Cardiac muscle cell (in vitro differentiated cells and primary cell): ENCODE data around the gene SFTPB. TPM values are rescaled to one million over a fixed set of nuclear protein-coding genes. Genes with fewer than 3 reads are reported as not detected.

Experiments
- DNase-seq, 2 donors: peaks; one replicate each; pipeline versions ENCODE4 v3.0.0 to v3.0.0-alpha.2; 2010 to 2017; ENCODE audit warnings: low read depth in 1 of 2, low spot score in 1 of 2
- H3K27ac ChIP-seq: fragments of 200-600 bp; sonication (generic); 2 replicates; pipeline ENCODE4 v1.5.1; 2016
- H3K27me3 ChIP-seq: fragments of 200-600 bp; sonication (generic); 2 replicates; pipeline ENCODE4 v1.6.0; 2016; ENCODE audit warnings: control low read depth
- H3K36me3 ChIP-seq: fragments of 200-600 bp; sonication (generic); 2 replicates; pipeline ENCODE4 v1.5.1; 2016; ENCODE audit warnings: control low read depth
- H3K4me1 ChIP-seq: fragments of 200-600 bp; sonication (generic); 2 replicates; pipeline ENCODE4 v1.8.1; 2017; ENCODE audit warnings: low read depth, mild to moderate bottlenecking, mixed run types
- H3K4me3 ChIP-seq: fragments of 200-600 bp; sonication (generic); 2 replicates; pipeline ENCODE4 v1.5.1; 2016; ENCODE audit warnings: mild to moderate bottlenecking
- H3K9me3 ChIP-seq: fragments of 200-600 bp; sonication (generic); 2 replicates; pipeline ENCODE4 v1.5.1; 2017; ENCODE audit warnings: low read depth, mild to moderate bottlenecking, control low read depth
- polyA plus RNA-seq: library from polyadenylated mRNA; unstranded; fragments of >200 nt; fragmentation: Nextera tagmentation; extraction: Ambion mirVana; gene quantifications from 2 replicates; pipeline ENCODE4 v1.2.1, GENCODE V29; 2016
- total RNA-seq: library from RNA; depleted of rRNA; stranded (reverse); fragments of >200 nt; gene quantifications from 2 replicates; pipeline ENCODE4 v1.2.3, GENCODE V29; 2016
- TF ChIP-seq, protein P1 (sequence below): IDR thresholded peaks from 2 replicates; pipeline ENCODE4 v1.5.1; 2012; ENCODE audit warnings: low read depth, mild to moderate bottlenecking, low read length

SFTPB gene
- total and polyA plus RNA-seq, 2 experiments from 2014 or later, result not detected

DNA sequence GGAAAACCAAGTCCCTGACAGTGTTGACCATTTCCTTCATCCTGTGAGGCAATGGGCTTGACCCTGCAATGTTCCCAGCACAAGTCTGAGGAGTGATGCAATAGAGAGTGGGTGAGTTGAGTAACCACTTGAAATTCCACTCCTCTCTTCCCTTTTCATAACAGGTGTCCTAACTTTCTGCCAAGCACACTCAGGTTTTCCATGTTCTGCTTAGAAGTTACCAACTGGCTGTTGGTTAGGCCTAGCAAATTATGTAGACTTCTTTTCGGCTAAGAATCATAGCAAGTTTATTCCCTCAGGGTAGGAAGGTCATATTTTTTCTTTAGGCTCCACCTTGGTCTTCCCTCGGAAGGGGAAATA lies 37.7 kb upstream of the SFTPB start:
- DNase-seq, result peak in 1 of 2 donors; percentile 98
- H3K4me1 ChIP-seq, result peaks cover 6% of the 10 kb centered on the region
- H3K27ac ChIP-seq, result no peak overlapping the region
- H3K9me3 ChIP-seq, result no peaks in the 10 kb centered on the region
- no peak overlapping the region for H3K4me3 ChIP-seq
- peaks cover 8% of the 10 kb centered on the region for H3K27me3 ChIP-seq
- TF ChIP-seq, protein P1, sequence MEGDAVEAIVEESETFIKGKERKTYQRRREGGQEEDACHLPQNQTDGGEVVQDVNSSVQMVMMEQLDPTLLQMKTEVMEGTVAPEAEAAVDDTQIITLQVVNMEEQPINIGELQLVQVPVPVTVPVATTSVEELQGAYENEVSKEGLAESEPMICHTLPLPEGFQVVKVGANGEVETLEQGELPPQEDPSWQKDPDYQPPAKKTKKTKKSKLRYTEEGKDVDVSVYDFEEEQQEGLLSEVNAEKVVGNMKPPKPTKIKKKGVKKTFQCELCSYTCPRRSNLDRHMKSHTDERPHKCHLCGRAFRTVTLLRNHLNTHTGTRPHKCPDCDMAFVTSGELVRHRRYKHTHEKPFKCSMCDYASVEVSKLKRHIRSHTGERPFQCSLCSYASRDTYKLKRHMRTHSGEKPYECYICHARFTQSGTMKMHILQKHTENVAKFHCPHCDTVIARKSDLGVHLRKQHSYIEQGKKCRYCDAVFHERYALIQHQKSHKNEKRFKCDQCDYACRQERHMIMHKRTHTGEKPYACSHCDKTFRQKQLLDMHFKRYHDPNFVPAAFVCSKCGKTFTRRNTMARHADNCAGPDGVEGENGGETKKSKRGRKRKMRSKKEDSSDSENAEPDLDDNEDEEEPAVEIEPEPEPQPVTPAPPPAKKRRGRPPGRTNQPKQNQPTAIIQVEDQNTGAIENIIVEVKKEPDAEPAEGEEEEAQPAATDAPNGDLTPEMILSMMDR, result no peak
- no peaks in the 10 kb centered on the region for H3K36me3 ChIP-seq

DNA sequence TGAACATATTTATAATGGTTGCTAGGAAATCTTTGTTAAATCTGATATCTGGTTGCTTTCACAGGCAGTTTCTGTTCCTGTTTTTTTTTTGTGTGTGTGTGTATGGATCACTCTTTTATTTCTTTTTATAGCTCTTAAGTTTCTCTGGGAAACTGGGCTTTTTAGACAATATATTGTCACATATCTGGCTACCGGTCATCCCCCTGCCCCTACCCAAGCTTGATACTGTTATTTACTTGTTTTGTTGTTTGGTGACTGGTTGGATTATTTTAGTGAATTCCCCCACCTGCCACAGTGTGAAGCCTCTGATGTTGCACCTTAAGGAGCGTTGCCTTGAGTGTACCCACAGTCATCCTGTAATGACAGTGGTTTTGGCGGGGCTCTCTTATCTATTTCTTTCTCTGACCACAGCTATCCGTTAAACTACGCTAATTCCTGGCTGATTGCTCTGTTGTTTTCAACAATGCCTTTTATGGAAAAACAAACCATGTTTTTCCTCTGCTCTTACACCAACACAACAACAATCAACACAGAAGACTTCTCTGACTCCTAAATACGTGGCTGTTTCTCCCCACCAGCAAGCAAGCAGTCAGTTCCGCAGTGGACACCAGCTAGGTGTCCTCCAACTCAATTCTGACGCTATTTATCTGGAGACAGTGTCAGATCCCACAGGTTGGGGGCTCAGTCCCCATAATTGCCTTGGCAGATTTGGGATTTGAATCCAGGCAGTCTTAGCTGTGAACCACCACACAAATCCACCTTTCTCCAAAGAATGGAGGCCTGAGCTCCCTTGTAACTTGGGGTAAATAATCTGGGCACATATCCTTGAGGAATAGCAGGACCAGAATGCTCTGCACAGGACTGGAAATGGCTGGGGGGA lies 37.0 kb upstream of the SFTPB start:
- H3K27ac ChIP-seq, result no peak overlapping the region
- no peak overlapping the region for H3K4me3 ChIP-seq
- peaks cover under 1% of the 10 kb centered on the region for H3K4me1 ChIP-seq
- peak in 1 of 2 donors; percentile 60 for DNase-seq
- TF ChIP-seq, protein P1, result no peak
- no peaks in the 10 kb centered on the region for H3K36me3 ChIP-seq
- no peaks in the 10 kb centered on the region for H3K9me3 ChIP-seq
- peaks cover 8% of the 10 kb centered on the region for H3K27me3 ChIP-seq

DNA sequence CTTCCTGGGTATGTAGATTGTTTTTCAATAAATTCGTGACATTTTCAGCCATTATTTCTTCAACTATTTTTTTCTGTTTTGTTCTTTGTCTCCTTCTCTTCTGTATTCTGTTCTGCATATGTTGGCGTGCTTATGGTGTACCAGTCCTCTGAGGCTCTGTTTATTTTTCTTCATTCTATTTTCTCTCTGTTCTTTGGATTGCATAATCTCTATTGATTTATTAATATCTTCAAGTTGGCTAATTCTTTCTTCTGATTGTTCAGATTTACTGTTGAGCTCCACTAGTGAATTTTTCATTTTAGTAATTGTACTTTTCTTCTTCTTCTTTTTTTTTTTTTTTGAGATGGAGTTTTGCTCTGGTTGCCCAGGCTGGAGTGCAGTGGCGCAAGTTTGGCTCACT lies 36.0 kb upstream of the SFTPB start:
- no peaks in the 10 kb centered on the region for H3K4me1 ChIP-seq

DNA sequence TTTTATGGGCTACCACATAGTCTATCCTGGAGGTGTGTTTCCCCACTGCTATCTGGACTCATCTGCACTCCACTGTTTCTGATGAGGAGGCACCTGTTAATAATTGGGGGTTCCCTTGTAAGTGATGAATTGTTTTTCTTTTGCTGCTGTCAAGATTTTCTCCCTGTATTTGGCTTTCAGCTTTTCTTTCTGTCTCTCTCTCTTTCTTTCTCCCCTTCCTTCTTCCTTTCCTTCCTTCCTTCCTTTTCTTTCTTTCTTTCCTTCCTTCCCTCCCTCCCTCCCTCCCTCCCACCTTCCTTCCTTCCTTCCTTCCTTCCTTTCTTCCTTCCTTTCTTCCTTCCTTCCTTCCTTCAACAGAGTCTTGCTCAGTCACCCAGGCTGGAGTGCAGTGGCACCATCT lies 35.3 kb upstream of the SFTPB start:
- no peak for DNase-seq
- H3K4me1 ChIP-seq, result no peaks in the 10 kb centered on the region
- H3K4me3 ChIP-seq, result no peak overlapping the region
- no peaks in the 10 kb centered on the region for H3K9me3 ChIP-seq
- H3K27ac ChIP-seq, result no peak overlapping the region
- H3K36me3 ChIP-seq, result no peaks in the 10 kb centered on the region
- H3K27me3 ChIP-seq, result peaks cover 8% of the 10 kb centered on the region
- TF ChIP-seq, protein P1, result no peak

More for the DNA sequence above, 36.0 kb upstream of the SFTPB start:
- no peaks in the 10 kb centered on the region for H3K36me3 ChIP-seq
- TF ChIP-seq, protein P1, result no peak
- H3K27ac ChIP-seq, result no peak overlapping the region
- H3K27me3 ChIP-seq, result peaks cover 8% of the 10 kb centered on the region
- H3K9me3 ChIP-seq, result no peaks in the 10 kb centered on the region
- H3K4me3 ChIP-seq, result no peak overlapping the region
- DNase-seq, result no peak

DNA sequence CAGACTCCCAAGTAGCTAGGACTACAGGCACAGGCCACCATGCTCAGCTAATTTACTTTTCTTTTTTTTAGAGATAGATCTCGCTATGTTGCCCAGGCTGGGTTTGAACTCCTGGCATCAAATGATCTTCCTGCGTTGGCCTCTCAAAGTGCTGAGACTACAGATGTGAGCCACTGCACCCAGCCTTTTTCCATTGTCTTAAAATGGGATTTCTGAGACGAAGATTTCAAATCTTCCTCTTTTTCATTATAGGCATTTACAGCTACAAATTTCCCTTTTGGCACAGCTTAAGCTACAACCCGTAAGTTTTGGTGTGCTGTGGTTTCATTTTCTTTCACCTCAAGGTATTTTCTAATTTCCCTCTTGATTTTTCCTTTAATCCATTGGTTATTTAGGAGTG lies 34.8 kb upstream of the SFTPB start:
- Histone ChIP-seq H3K27me3 (peaks cover 5% of the 10 kb centered on the region), H3K4me1 (no peaks in the 10 kb centered on the region), H3K9me3 (no peaks in the 10 kb centered on the region), H3K4me3 (no peak overlapping the region), H3K36me3 (no peaks in the 10 kb centered on the region), H3K27ac (no peak overlapping the region)
- TF ChIP-seq, protein P1, result no peak
- no peak for DNase-seq
